OCI-LY7 (cell line): ENCODE measurements around the gene SWT1.
"Not testable (repeated sequence)": the region's sequence is repeated elsewhere in the genome, so short reads cannot be mapped to it uniquely, and the experiment has no call there.

Experiments used
- CTCF ChIP-seq: fragments of 200-600 bp; sonication (generic); conservative IDR thresholded peaks from 2 replicates; pipeline ENCODE4 v1.5.1; 2014; ENCODE audit warnings: mild to moderate bottlenecking, antibody characterized with exemption, low read length, moderate library complexity, mixed read lengths
- EZH2phosphoT487 ChIP-seq: fragments of 200-600 bp; sonication (generic); IDR thresholded peaks from 2 replicates; pipeline ENCODE4 v1.6.1; 2018; ENCODE audit warnings: low read depth, borderline replicate concordance, mild to moderate bottlenecking, mixed run types, antibody characterized with exemption, low read length, moderate library complexity, mixed read lengths

- not testable (repeated sequence) for TF ChIP-seq CTCF, EZH2phosphoT487
These were observed 41.7 kb downstream of the SWT1 start for GRCh38 chr1:185198712-185199111.
